Endothelial cell of umbilical vein (primary cell): ENCODE measurements around the gene RAD54L. TPM values are rescaled to one million over a fixed set of nuclear protein-coding genes. Genes with fewer than 3 reads are reported as not detected.
A peak's percentile ranks its signal among the peaks of the same experiment; 100 is the strongest.

ENCODE experiments used
- BruUV-seq: library from RNA; stranded (reverse); fragments of 400-500 nt; replicated peaks from 2 replicates; lab custom pipeline; 2021; lab: Mats Ljungman, UMichigan
- CTCF ChIA-PET: fragments of 300-600, 350-600 bp; sonication (Branson Sonifier 250); formaldehyde crosslinking; loops from one replicate; lab custom pipeline; 2021; ENCODE audit warnings: antibody characterized with exemption, inconsistent platforms; lab: Charles Lee
- POLR2A ChIA-PET: fragments of 300-600, 350-600 bp; sonication (Branson Sonifier 250); formaldehyde crosslinking; loops from one replicate; lab custom pipeline; 2021; ENCODE audit warnings: antibody characterized with exemption, inconsistent platforms; lab: Charles Lee
- DNase-seq: peaks from one replicate; pipeline ENCODE4 v3.0.0-alpha.2; 2011; ENCODE audit warnings: low read depth, low spot score
- FAIRE-seq: peaks from 2 replicates; lab custom pipeline; 2011; peaks lifted over from hg19 to GRCh38; lab: Jason Lieb, UNC
- H2AFZ ChIP-seq: 2 replicates; pipeline ENCODE4 v1.6.0; 2012; ENCODE audit warnings: low read depth, low read length, control low read depth, inconsistent platforms
- H3K27ac ChIP-seq: 2 replicates; pipeline ENCODE4 v1.5.1; 2011; ENCODE audit warnings: low read depth, mild to moderate bottlenecking, control low read depth, low read length, moderate library complexity; ENCODE audit not compliant: insufficient read depth
- H3K27me3 ChIP-seq, 2 experiments: 2 replicates each; pipeline versions ENCODE4 v1.6.0 to v1.6.1; 2011; ENCODE audit warnings: low read length in 2 of 2, mixed read lengths in 1 of 2; ENCODE audit not compliant: control insufficient read depth in 2 of 2, insufficient read depth in 2 of 2
- H3K36me3 ChIP-seq, 2 experiments: 2 replicates in 1 of 2; 3 replicates in 1 of 2; pipeline ENCODE4 v1.5.1; 2011; ENCODE audit warnings: low read length in 2 of 2, mild to moderate bottlenecking in 1 of 2, moderate library complexity in 1 of 2; ENCODE audit not compliant: control insufficient read depth in 2 of 2, insufficient read depth in 2 of 2; ENCODE audit errors: extremely low read depth in 1 of 2
- H3K4me1 ChIP-seq: 3 replicates; pipeline ENCODE4 v1.5.1; 2011; ENCODE audit warnings: mild to moderate bottlenecking, low read length; ENCODE audit not compliant: control insufficient read depth, insufficient read depth; ENCODE audit errors: extremely low read depth
- H3K4me2 ChIP-seq: 2 replicates; pipeline ENCODE4 v1.6.1; 2011; ENCODE audit warnings: low read length, control low read depth, mixed read lengths; ENCODE audit not compliant: insufficient read depth
- H3K4me3 ChIP-seq, 3 experiments: fragments of 200-600 bp in 1 of 3; sonication (generic), shearing (Covaris generic) in 1 of 3; replicated peaks in 1 of 3; 2 replicates each; pipeline ENCODE4 v1.5.1; 2011 to 2016; ENCODE audit warnings: control low read depth in 3 of 3, low read length in 3 of 3, mild to moderate bottlenecking in 2 of 3, inconsistent platforms in 1 of 3, low read depth in 1 of 3, moderate library complexity in 1 of 3; ENCODE audit not compliant: insufficient read depth in 1 of 3
- H3K79me2 ChIP-seq: 2 replicates; pipeline ENCODE4 v1.6.0; 2012; ENCODE audit warnings: low read length, inconsistent platforms; ENCODE audit not compliant: control insufficient read depth, insufficient read depth
- H3K9ac ChIP-seq: replicated peaks from 2 replicates; pipeline ENCODE3; 2011; ENCODE audit warnings: low read length, control low read depth; ENCODE audit not compliant: insufficient read depth; ENCODE audit errors: extremely low read depth
- H3K9me1 ChIP-seq: replicated peaks from 3 replicates; pipeline ENCODE4 v1.6.0; 2011; ENCODE audit warnings: mild to moderate bottlenecking, low read length; ENCODE audit not compliant: control insufficient read depth, insufficient read depth; ENCODE audit errors: extremely low read depth
- H3K9me3 ChIP-seq: replicated peaks from 2 replicates; pipeline ENCODE4 v1.5.1; 2012; ENCODE audit warnings: low read length, inconsistent platforms; ENCODE audit not compliant: control insufficient read depth, insufficient read depth
- H4K20me1 ChIP-seq: replicated peaks from 2 replicates; pipeline ENCODE3; 2011; ENCODE audit warnings: mild to moderate bottlenecking, low read length; ENCODE audit not compliant: control insufficient read depth, insufficient read depth; ENCODE audit errors: extremely low read depth
- CTCF ChIP-seq, 2 donors: IDR thresholded peaks; 1 replicate in 1 of 2; 2 replicates in 1 of 2; pipeline ENCODE4 v1.5.1; 2011; ENCODE audit warnings: low read length in 2 of 2, mild to moderate bottlenecking in 2 of 2, moderate library complexity in 2 of 2, control low read depth in 1 of 2, inconsistent platforms in 1 of 2, low read depth in 1 of 2; ENCODE audit not compliant: insufficient read depth in 1 of 2; ENCODE audit errors: extremely low read depth in 1 of 2
- EZH2 ChIP-seq: IDR thresholded peaks from 2 replicates; pipeline ENCODE4 v1.6.1; 2012; ENCODE audit warnings: borderline replicate concordance, low read depth, mild to moderate bottlenecking, moderate library complexity, low read length, inconsistent platforms; ENCODE audit not compliant: severe bottlenecking
- FOS ChIP-seq: IDR thresholded peaks from 2 replicates; pipeline ENCODE4 v1.6.1; 2011; ENCODE audit warnings: mild to moderate bottlenecking, low read length, moderate library complexity, borderline replicate concordance; ENCODE audit not compliant: insufficient read depth
- GATA2 ChIP-seq: IDR thresholded peaks from 2 replicates; pipeline ENCODE4 v1.7.0; 2011; ENCODE audit warnings: low read depth, mild to moderate bottlenecking, moderate library complexity, mixed read lengths, low read length; ENCODE audit not compliant: insufficient read length, insufficient read depth
- JUN ChIP-seq: IDR thresholded peaks from 2 replicates; pipeline ENCODE4 v1.6.1; 2011; ENCODE audit warnings: borderline replicate concordance, low read depth; ENCODE audit not compliant: insufficient read length, insufficient read depth
- MYC ChIP-seq: IDR thresholded peaks from one replicate; pipeline ENCODE4 v1.6.1; 2011; ENCODE audit warnings: mild to moderate bottlenecking, low read depth, low read length
- POLR2A ChIP-seq: IDR thresholded peaks from 2 replicates; pipeline ENCODE4 v1.6.1; 2012; ENCODE audit warnings: low read depth, mild to moderate bottlenecking, control low read depth, low read length
- POLR2AphosphoS5 ChIP-seq: IDR thresholded peaks from 2 replicates; pipeline ENCODE4 v1.6.1; 2012; ENCODE audit warnings: low read depth, mild to moderate bottlenecking, control low read depth, low read length, moderate library complexity; ENCODE audit not compliant: insufficient read depth
- dilution Hi-C: fragments of 300-500 bp; cut with MboI; formaldehyde crosslinking; loops from one replicate; pipeline ENCODE4 v1.15.0; 2019; ENCODE audit warnings: low sequenced_read_pairs; ENCODE audit not compliant: extremely low pct_ligation_motif_present
- intact Hi-C: fragments of 100-400 bp; cut with micrococcal nuclease; formaldehyde crosslinking; loops from one replicate; pipeline ENCODE4 v1.10.0; 2022
- polyA plus RNA-seq, 4 experiments: library from polyadenylated mRNA; depleted of rRNA in 3 of 4; stranded (reverse) in 3 of 4; unstranded in 1 of 4; fragments of >200 nt; gene quantifications; 2 replicates each; pipeline versions ENCODE4 v1.2.1 to v1.2.3, GENCODE V29; 2011 to 2012; ENCODE audit warnings: missing spikeins in 1 of 4
- total RNA-seq: library from RNA; stranded (reverse); gene quantifications from 2 replicates; pipeline ENCODE4 v1.2.3, GENCODE V29; 2021
- TF ChIP-seq, protein P1 (sequence below): IDR thresholded peaks from 2 replicates; pipeline ENCODE4 v1.6.1; 2011; ENCODE audit not compliant: insufficient read depth, insufficient read length

RAD54L gene
- total and polyA plus RNA-seq, 2 donors (not counting 3 experiments of a cell fraction or from before 2014, with no cell fraction given) = 10.5 to 18.9 TPM

GRCh38 chr1:46288485-46289133, 41.0 kb downstream of the RAD54L start:
- no peak for TF ChIP-seq MYC
- TF ChIP-seq EZH2 = no peak
- TF ChIP-seq POLR2AphosphoS5 = no peak
- TF ChIP-seq JUN = no peak
- no peak for TF ChIP-seq FOS
- TF ChIP-seq, protein P1, sequence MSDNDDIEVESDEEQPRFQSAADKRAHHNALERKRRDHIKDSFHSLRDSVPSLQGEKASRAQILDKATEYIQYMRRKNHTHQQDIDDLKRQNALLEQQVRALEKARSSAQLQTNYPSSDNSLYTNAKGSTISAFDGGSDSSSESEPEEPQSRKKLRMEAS = no peak
- TF ChIP-seq GATA2 = no peak
- no peak for TF ChIP-seq POLR2A
- TF ChIP-seq CTCF (IDR thresholded peaks at IDR 0.05; ENCODE audit: extremely low read depth in 1 of 2, insufficient read depth in 1 of 2, low read depth in 1 of 2, low read length in 2 of 2) = no peak
- no peaks in the 10 kb centered on the region for H3K79me2 ChIP-seq
- dilution Hi-C loops = no loop called here
- H3K4me1 ChIP-seq = peaks cover 9% of the 10 kb centered on the region
- no peaks in the 10 kb centered on the region for H4K20me1 ChIP-seq
- no peak overlapping the region for H3K9ac ChIP-seq
- H3K9me1 ChIP-seq = no peaks in the 10 kb centered on the region
- no peak overlapping the region for H2AFZ ChIP-seq
- no peak overlapping the region for H3K27ac ChIP-seq
- FAIRE-seq (peak; percentile 50), DNase-seq (peak; percentile 24)
- no peaks in the 10 kb centered on the region for H3K27me3 ChIP-seq
- H3K4me3 ChIP-seq = no peak overlapping the region
- H3K9me3 ChIP-seq = no peaks in the 10 kb centered on the region
- H3K4me2 ChIP-seq = no peak overlapping the region
- POLR2A ChIA-PET = interaction anchor here (0.6 kb wide), 1 partner anchor 21 kb away, joined by 3 read pairs; no protein-coding TSS in a partner anchor
- H3K36me3 ChIP-seq = peaks cover 3 to 19% of the 10 kb centered on the region in 2 experiments
- no TSS peak for BruUV-seq
- intact Hi-C loops = no loop called here
- CTCF ChIA-PET = interaction anchor here (1.0 kb wide), 1 partner anchor 14 kb away, joined by 3 read pairs; no protein-coding TSS in a partner anchor
